Right renal pelvis (tissue), 4 donors: ENCODE measurements around the gene CNOT1. TPM values are rescaled to one million over a fixed set of nuclear protein-coding genes. Genes with fewer than 3 reads are reported as not detected.

Experiments used
- DNase-seq, 4 donors: peaks; one replicate each; pipeline ENCODE4 v3.0.0-alpha.2; 2013; ENCODE audit warnings: low read depth in 4 of 4, low spot score in 3 of 4, missing footprints in 1 of 4
- polyA plus RNA-seq, 4 donors: library from polyadenylated mRNA; unstranded; fragments of 120-200 nt; gene quantifications; one replicate each; pipeline ENCODE4 v1.2.1, GENCODE V29; 2013; ENCODE audit not compliant: insufficient read length in 4 of 4

Gene CNOT1
- polyA plus RNA-seq, 4 donors, result 161 to 182 (median 174) TPM

DNA sequence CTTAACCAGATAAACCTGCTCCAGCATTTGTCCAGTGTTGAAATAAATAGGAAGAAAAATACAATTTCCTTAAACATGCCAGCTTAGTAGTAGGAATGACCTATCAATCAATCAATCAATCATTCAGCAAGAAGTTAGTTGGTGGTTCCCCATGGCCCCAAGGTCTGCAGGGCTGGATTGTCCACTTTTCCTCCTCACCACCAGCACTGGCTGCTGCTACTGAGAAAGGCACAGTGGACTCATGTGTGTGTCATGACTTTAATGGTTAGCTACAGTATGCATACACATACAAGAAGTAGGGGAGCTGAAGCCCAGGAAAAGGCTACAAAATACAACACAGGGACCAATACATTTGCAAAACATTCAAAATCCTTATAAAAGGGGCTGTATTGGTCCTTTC lies 109.9 kb downstream of the CNOT1 start:
- no peak for DNase-seq

DNA sequence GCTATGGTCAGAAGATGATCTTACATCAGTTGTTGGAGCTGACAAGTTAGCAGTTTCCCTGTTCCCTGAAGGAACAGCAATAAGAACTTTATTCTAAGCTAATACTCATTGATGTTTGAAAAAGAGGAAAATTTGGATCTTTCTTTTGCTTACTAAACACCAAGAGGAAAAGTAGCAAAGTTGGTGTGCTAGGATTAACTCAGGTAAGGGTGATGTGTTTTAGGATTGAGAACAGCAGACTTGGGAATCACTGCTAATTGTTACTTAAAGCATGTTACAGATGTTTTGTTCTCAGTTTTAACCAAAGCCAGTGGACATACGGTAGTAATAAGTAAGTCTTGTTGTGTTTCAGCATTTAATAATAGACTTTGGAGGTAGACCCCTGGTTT lies 110.7 kb downstream of the CNOT1 start:
- DNase-seq, result no peak

- DNase-seq, result no peak
These were observed 111.3 kb downstream of the CNOT1 start for GRCh38 chr16:58518083-58518979.

DNA sequence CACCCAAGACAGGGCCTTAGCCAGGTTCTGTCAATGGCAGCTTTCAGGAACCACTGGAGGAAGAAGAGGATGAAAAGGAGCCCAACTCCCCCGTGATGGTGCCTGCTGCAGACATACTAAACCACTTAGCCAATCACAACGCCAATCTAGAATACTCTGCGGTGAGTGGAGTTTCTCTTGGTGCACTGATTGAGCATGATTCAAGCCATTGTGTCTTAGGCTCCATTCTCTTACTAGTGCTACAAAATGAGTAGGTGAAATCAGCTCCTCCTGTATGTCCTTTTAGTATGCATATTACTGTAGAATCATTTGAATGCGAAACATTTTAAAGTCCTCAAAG lies 112.9 kb downstream of the CNOT1 start:
- DNase-seq, result no peak

GRCh38 chr16:58515871-58516767 lies 113.5 kb downstream of the CNOT1 start:
- DNase-seq, result no peak

- peak; percentile 71 to 82 (median 80) for DNase-seq
These were observed 114.3 kb downstream of the CNOT1 start, which contains the start of gene SETD6 for GRCh38 chr16:58515125-58515870. Gene SETD6 (plus strand): TSS chr16:58515517. CDS start chr16:58515538, 21 bp downstream.

GRCh38 chr16:58513874-58514273 lies 115.8 kb downstream of the CNOT1 start:
- DNase-seq, result no peak

- no peak for DNase-seq
These were observed 117.5 kb downstream of the CNOT1 start for GRCh38 chr16:58511933-58512815.

GRCh38 chr16:58510776-58511628 lies 118.6 kb downstream of the CNOT1 start:
- no peak for DNase-seq

DNA sequence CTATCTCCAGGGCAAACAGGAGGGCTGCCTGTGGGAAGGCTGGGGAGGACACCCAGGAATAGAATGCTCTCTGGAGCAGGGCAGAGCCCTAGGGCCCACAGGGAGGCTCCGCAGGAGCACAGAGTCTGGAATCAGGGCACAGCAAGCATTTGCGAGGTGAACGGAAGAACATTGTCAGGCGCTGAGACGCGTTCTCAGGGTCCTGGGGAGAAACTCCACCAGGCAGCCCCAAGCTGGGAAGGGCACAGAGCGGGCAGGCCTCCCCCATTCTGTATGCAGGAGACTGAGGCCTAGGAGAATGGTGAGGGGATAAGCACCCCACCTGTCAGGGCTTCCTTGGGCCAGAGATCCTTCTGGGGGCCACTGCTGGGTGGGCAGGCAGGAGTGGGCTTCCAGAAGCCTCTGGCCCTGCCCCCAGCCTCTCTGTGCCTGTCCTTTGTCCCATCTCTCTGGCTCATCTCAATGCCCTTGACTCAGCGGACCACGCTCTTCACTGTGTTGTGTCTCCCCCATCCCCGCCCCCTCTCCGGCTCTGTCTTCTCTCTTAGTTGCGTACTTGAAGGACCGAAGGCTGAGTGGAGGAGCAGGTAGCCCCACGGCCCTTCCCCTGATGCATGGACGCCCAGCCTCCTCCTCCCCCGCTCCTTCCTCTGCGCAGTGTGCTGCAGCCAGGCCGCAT lies 119.4 kb downstream of the CNOT1 start:
- no peak for DNase-seq

GRCh38 chr16:58509256-58510096 lies 120.2 kb downstream of the CNOT1 start:
- no peak for DNase-seq

- DNase-seq, result no peak
These were observed 120.9 kb downstream of the CNOT1 start for GRCh38 chr16:58508671-58509251.

DNA sequence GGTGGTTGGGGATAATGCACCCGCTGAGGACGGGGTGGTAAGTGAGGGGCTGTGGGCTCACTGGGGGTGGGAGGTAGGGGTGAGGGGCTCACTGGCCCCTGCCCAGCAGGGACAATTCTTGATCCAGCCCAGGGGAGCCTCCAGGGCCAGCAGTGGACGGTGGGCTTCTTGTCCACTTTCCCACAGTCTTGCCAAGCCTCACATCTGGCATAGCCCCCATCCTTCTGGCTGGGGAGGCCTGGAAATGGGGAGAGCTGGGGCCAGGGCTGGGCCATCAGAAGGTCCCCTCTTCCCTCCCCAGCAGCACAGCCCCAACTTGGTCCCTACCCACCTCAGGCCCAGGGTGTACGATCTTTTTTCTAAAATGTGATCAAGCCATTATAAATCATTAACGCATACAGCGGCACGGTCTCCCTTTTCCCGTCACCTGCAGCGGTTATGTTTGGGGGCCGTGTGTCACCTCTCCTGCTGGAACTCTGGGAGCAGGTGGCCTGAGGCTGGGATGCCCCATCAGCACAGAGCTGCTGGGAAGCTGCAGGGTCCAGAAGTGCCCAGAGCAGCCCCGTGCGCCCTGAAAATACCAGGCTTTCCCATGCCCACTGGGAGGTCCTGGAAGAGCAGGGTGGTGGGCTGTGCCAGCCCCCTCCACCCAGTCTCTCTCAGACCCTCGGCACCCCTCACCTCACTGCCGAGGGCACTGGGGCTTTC lies 121.5 kb downstream of the CNOT1 start:
- DNase-seq, result no peak

DNA sequence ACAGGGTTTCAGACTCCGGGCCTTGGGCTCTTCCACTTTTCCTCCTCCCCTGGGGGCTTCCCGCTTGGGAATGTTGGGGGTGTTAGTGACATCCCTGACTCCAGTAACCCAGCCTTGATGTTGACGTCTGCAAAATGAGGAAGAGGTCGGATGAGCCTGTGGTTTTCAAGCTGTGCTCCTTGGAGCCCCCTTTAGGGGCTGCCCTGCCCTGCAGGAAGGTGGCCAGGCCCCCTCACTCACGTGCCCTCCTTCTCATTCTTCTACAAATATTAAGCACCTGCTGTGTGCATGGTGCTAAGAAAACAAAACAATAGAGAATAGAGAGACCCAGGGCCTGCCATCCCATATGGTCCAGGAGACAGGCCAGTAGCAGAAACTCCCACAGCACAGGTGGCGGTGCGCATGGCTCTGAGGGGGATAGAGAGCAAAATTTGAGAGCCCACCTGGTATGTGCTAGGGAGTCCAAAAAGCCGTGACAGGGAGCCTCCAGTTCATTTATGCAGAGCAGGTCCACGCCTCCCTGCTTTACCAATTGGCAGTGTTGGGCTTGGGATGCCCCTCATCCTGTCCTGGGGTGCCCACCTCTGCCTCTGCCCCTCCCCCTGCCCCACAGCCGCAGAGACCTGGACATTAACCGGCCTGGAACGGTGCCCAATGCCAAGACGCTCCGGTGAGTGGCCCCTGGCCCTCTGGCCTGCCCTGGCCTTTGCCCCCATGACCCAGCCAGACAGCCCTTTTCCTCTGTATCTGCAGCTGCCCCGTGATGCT lies 122.2 kb downstream of the CNOT1 start:
- no peak for DNase-seq
